Midbrain (tissue), 1 donor: ENCODE measurements around the gene ADH7.
"Not testable (repeated sequence)": the region's sequence is repeated elsewhere in the genome, so short reads cannot be mapped to it uniquely, and the experiment has no call there.

Experiments used
- DNase-seq: peaks from one replicate; lab custom pipeline; 2025; lab: John Stamatoyannopoulos, UW

The ADH7 gene

GRCh38 chr4:99415762-99416161 lies 19.4 kb downstream of the ADH7 start:
- not testable (repeated sequence) for DNase-seq

- not testable (repeated sequence) for DNase-seq
Measured at GRCh38 chr4:99414902-99415301, 20.2 kb downstream of the ADH7 start.

GRCh38 chr4:99414401-99414800 lies 20.7 kb downstream of the ADH7 start:
- DNase-seq, result no peak

- no peak for DNase-seq
Measured at GRCh38 chr4:99413140-99413539, 22.0 kb downstream of the ADH7 start.

- DNase-seq, result no peak
Measured at GRCh38 chr4:99411041-99411440, 24.1 kb downstream of the ADH7 start.

GRCh38 chr4:99410075-99410474 lies 25.1 kb downstream of the ADH7 start:
- no peak for DNase-seq

- no peak for DNase-seq
Measured at GRCh38 chr4:99408346-99408745, 26.8 kb downstream of the ADH7 start.

- peak; percentile 76 for DNase-seq
Measured at GRCh38 chr4:99405433-99406115, 29.6 kb downstream of the ADH7 start.

- no peak for DNase-seq
Measured at GRCh38 chr4:99404595-99405287, 30.4 kb downstream of the ADH7 start.

- no peak for DNase-seq
Measured at GRCh38 chr4:99403380-99404184, 31.6 kb downstream of the ADH7 start.

GRCh38 chr4:99402765-99403164 lies 32.4 kb downstream of the ADH7 start:
- no peak for DNase-seq

GRCh38 chr4:99400831-99401230 lies 34.3 kb downstream of the ADH7 start:
- DNase-seq, result no peak

GRCh38 chr4:99399017-99399416 lies 36.1 kb downstream of the ADH7 start:
- DNase-seq, result no peak

- no peak for DNase-seq
Measured at GRCh38 chr4:99395595-99396364, 39.4 kb downstream of the ADH7 start.

GRCh38 chr4:99394896-99395295 lies 40.2 kb downstream of the ADH7 start:
- no peak for DNase-seq

GRCh38 chr4:99390055-99390454 lies 45.1 kb downstream of the ADH7 start:
- no peak for DNase-seq

GRCh38 chr4:99389606-99390005 lies 45.5 kb downstream of the ADH7 start:
- no peak for DNase-seq

GRCh38 chr4:99383833-99384392 lies 51.2 kb downstream of the ADH7 start:
- DNase-seq, result no peak

- DNase-seq, result no peak
Measured at GRCh38 chr4:99383399-99383798, 51.7 kb downstream of the ADH7 start.

GRCh38 chr4:99382745-99383360 lies 52.3 kb downstream of the ADH7 start:
- no peak for DNase-seq

- DNase-seq, result no peak
Measured at GRCh38 chr4:99381588-99382175, 53.5 kb downstream of the ADH7 start.
